Right ventricle myocardium inferior (tissue), 1 donor: Measurements from ENCODE around the gene C1R. TPM values are rescaled to one million over a fixed set of nuclear protein-coding genes. Genes with fewer than 3 reads are reported as not detected.

Experiments
- total RNA-seq: library from RNA; stranded (reverse); fragmentation: NEBNext Ultra II Directional; extraction: Animal tissue kit (Norgen Biotek cat#: 25700); gene quantifications from one replicate; pipeline ENCODE4 v1.2.1, GENCODE V29; 2021
- donor health status: DM: no; HTN: yes; CAD: no; lungs with severe emphysema.

The C1R gene
- total RNA-seq, 1 donor from 2014 or later = 227 TPM

Other genes with a start within 250 kb of the C1R start
- 1.2 TPM for gene CDCA3, start 241.2 kb downstream of the C1R start, total RNA-seq
- gene USP5, start 240.3 kb downstream of the C1R start, total RNA-seq = 62.0 TPM
- gene TPI1, start 224.9 kb downstream of the C1R start, total RNA-seq = 832 TPM
- 3.0 TPM for gene SPSB2, start 219.1 kb downstream of the C1R start, total RNA-seq
- gene LRRC23, start 187.6 kb downstream of the C1R start, total RNA-seq = 9.4 TPM
- 10.2 TPM for gene ENO2, start 177.9 kb downstream of the C1R start, total RNA-seq
- gene ATN1, start 164.5 kb downstream of the C1R start, total RNA-seq = 78.9 TPM
- not detected for gene RNU7-1, start 148.6 kb downstream of the C1R start, total RNA-seq
- 250 TPM for gene C12orf57, start 148.4 kb downstream of the C1R start, total RNA-seq
- gene PTPN6, start 141.1 kb downstream of the C1R start, total RNA-seq = 9.1 TPM
- gene PHB2, start 121.8 kb downstream of the C1R start, total RNA-seq = 149 TPM
- 42.9 TPM for gene EMG1, start 121.5 kb downstream of the C1R start, total RNA-seq
- 54.7 TPM for gene LPCAT3, start 74.0 kb downstream of the C1R start, total RNA-seq
- gene C1S, start 31.7 kb downstream of the C1R start, total RNA-seq = 153 TPM
- 14.4 TPM for gene C1RL, start 16.8 kb upstream of the C1R start, total RNA-seq
- 0.54 TPM for gene RBP5, start 36.4 kb upstream of the C1R start, total RNA-seq
- 5.7 TPM for gene CLSTN3, start 37.9 kb upstream of the C1R start, total RNA-seq
- 30.9 TPM for gene PEX5, start 97.2 kb upstream of the C1R start, total RNA-seq
- not detected for gene ACSM4, start 211.6 kb upstream of the C1R start, total RNA-seq